HG03442 (cell line): ENCODE data around the gene ERICH6B.

ENCODE experiments used
- ATAC-seq: cut with Tn5 transposase; IDR thresholded peaks from one replicate; pipeline ENCODE4 v1.9.1; 2021; ENCODE audit warnings: mild to moderate bottlenecking, moderate library complexity; ENCODE audit not compliant: unreplicated experiment

ERICH6B gene

DNA sequence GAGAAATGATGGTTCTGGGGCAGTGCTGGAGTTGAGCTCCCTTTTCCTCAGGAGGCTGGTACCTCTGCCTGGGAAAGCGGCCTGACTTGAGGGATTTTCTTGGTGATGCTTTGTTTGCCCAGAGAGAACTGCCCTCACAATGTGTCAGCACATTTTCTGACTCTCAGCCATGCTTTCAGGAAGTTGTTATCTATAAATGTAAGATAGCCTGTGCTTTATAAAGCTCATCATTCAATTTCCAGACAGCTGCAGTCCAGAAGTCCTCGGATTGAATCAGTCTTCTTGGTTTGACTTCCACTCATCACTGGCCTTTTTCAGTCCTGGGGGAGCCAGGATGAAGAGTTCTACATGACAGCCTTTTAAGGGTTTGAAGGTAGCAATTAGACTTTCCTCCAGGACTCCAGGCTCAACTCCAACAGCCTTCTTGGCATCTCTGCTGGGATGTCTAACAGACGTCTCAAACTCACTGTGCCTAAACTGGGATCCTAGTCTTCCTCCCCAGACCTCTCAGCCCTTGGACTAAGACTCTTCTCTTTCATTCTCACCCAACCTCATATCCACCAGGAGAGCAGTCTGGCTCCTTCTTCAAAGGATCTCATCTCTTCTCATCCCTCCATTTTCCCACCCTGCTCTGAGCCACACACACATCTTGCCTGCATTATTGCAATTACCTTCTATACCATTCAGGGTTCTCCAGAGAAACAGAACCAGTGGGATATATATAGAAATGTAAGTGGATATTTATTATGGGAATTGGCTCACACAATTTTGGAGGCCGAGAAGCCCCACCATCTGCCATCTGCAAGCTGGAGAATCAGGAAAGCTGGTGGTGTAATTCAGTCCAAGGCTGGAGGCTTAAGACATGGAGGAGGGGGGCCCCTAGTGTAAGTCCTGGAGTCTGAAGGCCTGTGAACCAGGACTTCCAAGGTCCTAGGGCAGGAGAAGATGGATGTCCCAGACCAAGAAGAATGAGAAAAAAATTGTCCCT, 13.1 kb downstream of the ERICH6B start:
- ATAC-seq = no peak

DNA sequence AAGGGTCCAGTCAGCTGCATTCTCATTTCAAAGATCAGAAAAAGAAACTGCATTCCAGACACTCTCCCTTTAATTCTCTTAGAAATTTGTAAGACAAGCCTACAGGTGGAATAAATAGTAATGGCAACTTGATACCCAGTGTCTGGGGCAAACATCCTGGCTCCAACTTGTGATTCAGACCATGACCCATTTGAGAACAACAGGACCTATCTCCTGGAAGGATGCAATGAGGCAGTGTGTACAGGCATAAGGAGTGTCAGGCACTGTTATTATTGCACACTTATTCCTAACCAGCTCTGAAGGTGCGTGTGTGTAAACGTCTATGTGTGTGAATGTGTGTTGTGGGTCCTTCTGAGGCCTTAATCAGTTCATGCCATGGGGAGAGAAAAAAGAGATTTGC, 13.9 kb downstream of the ERICH6B start:
- no peak for ATAC-seq

- ATAC-seq = no peak
Measured at GRCh38 chr13:45598597-45598996, 16.9 kb downstream of the ERICH6B start.

GRCh38 chr13:45596800-45597475, 18.6 kb downstream of the ERICH6B start:
- ATAC-seq = no peak

GRCh38 chr13:45595965-45596364, 19.6 kb downstream of the ERICH6B start:
- ATAC-seq = no peak

GRCh38 chr13:45594764-45595163, 20.8 kb downstream of the ERICH6B start:
- ATAC-seq = no peak

- ATAC-seq = no peak
Measured at GRCh38 chr13:45594227-45594626, 21.3 kb downstream of the ERICH6B start.

- no peak for ATAC-seq
Measured at GRCh38 chr13:45592758-45593157, 22.8 kb downstream of the ERICH6B start.

DNA sequence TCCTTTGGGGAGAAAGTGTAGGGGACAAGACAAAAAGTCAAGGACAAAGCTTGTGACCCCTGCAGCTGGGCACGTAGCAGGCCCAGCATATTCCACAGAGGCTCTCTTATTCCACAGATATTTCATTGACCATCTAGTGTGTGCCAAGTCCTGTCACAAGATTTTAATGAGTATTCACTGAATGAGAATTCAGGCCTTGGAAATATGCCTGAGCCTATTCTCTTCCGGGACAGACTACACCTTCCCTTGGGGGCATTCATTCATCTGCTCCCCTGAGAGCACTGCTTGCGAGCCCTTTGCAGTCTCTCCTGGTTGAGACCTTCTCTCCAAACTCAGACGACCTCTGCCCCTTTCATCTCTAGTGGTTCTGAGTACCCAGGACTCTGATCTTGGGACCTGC, 25.5 kb downstream of the ERICH6B start:
- ATAC-seq = no peak

DNA sequence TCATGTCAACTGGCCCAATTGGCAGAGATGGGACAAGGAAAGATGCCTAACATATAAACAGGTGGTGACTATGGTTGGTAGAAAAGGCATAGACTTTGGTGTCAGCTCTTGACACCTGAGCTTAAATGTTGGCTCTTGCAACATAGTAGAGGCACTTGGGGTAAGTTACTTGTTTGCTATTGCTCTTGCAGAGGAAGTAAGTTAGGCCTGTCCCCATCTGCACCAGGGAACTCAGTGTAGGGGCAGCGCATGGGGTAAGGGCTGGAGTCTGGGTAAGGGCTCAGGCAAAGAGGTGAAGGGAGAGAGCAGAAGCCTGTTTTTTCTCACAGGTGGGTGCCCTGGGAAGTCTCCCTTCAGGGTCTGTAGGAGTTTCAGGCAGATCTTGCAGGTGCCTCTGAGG, 27.6 kb downstream of the ERICH6B start:
- no peak for ATAC-seq

DNA sequence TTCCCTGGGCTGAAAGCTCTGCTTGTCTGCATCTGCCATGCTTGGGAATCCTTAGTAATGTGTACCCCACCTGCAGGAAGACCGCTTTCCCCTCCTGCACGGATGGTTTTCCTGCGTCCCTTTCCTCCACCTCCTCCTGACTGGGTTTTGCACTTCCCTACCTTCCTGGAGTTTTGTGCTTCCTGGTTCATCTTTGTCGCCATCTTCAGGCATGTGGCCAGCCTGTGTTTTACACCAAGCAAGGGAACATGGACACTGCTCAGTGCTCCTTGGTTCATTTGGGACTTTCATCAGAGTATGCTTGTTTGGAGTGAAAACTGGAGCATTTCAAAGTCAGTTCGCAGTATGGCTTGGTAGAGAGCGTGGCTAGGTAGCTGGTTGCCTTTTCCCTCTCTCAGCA, 30.7 kb downstream of the ERICH6B start:
- ATAC-seq = no peak

- ATAC-seq = no peak
Measured at GRCh38 chr13:45582408-45583076, 33.0 kb downstream of the ERICH6B start.

DNA sequence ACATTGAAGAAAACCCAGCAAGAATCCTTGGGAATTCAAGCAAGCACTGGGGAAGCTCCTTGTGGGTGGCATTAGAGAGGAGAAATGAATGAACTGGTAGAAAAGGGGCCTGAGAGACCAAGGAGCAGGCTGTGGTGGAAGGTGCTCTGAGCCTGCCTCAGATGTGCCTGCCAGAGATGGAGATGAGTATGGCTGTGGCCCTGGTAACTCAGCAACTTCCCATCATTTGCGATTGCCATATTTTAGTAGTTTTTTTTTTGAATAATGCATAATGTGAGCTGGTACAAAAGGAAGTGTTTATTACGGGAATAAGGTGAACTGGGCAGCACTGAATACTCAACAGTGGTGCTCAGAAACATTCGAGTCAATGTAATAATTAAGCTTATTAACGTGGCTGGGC, 39.1 kb downstream of the ERICH6B start:
- ATAC-seq = no peak

DNA sequence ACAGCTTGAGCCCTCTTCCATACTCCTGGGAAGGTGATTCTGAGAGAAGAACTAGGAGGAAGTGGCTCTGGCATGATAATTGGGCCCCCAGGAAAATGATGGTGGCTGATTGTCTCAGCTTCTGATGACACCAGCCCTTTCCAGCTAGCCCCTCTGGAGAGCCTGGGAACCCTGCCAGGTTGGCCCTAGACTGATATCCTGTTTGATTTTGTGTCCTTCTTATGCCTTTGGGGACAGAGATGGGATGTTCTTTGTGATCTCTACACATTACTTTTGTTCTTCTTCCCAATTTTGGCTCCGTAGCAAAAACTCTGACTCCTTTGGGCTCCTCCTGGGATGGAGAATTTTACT, 39.7 kb downstream of the ERICH6B start:
- no peak for ATAC-seq

GRCh38 chr13:45575146-45575829, 40.3 kb downstream of the ERICH6B start:
- ATAC-seq = no peak

GRCh38 chr13:45565331-45565730, 50.2 kb downstream of the ERICH6B start:
- no peak for ATAC-seq

- no peak for ATAC-seq
Measured at GRCh38 chr13:45564133-45564776, 51.3 kb downstream of the ERICH6B start.

GRCh38 chr13:45554604-45555109, 60.9 kb downstream of the ERICH6B start:
- ATAC-seq = no peak

DNA sequence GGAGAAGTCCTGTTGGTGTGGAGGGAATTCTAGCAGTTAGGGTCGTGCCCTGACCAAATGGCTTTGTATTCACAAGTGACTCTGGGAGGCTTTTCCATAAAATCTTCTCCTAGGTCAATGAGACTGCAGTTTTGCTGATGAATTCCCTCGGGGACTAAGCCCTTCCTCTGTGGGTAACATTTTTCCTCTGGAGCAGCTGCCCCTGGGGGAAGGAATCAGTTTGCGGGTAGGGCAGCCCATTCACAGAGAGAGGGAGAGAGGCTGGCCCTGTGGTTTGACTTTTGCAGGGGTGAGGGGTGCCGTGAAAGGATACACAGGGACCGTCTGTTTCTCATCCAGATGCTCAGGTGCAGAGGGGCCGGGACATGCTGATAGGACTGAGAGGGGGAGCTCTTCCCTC, 67.3 kb downstream of the ERICH6B start:
- no peak for ATAC-seq

DNA sequence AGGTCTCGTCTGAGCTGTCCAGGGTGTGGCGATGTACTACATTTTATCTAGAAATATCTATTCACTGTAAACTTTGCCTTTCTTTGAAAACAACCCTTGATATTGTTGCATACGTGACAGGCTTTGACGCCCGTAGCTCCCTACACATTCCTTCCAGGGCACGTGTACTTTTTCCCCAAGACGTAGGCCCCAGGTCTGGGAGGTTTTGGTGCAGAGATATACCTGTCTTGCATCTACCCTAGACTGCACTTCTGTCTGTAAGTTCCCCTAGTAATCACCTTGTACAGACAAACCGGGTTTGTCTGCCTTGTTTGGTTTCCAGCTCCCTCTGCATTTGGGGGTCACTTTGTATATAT, 69.2 kb downstream of the ERICH6B start:
- no peak for ATAC-seq
